ENCODE results near the gene SMIM27. TPM values are rescaled to one million over a fixed set of nuclear protein-coding genes. Genes with fewer than 3 reads are reported as not detected.
A peak's percentile ranks its signal among the peaks of the same experiment; 100 is the strongest.

SMIM27 gene
- total RNA-seq, 1 experiment from 2014 or later = 13.6 TPM

DNA sequence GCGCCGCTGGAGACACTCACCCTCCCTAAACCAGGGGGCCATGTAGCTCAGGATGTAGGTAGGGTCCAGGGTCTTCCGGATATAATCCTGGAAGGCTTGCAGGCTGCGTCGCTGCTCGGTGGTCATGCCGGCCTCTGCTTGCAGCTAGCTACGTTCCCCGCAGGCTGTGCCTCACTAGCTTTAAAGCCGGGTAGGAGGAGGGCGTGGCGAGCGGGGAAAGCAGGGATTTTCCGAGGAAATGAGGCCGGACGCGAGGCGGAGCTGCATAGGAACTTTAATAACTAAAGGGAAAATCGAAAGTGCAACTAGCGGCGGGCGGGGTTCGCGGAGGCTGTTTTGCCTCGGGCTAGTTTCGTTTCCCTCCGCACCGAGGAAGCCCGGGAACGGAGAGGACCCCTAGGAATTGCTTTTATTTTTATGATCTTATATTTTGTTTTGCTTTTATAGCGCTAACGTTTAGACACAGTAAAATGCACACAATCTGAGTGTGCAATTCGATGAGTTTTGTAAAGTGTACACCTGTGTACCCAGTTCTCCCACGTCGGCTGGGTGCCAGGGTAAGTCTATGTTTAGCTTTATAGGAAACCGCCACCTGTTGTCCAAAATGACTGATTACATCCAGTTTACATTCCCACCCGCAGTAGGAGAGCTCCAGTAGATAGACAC lies 26.0 kb upstream of the SMIM27 start, which contains the start of gene RIGI:
TSS of gene RIGI (minus strand) at position 156 of the 666 bp plus-strand sequence. CDS start at position 126, 30 bp downstream.
- ATAC-seq (peak; percentile 84), DNase-seq (ENCODE audit: low spot score) (peak; percentile 83)
- H3K4me1 Mint-ChIP-seq = peaks cover 14% of the 10 kb centered on the region
- H3K4me3 Mint-ChIP-seq = peak within 1 kb of the TSS; percentile 82
- no peaks in the 10 kb centered on the region for H3K27me3 Mint-ChIP-seq (ENCODE audit: low read depth)
- ChIA-PET POLR2A (interaction anchor here (0.6 to 4.2 kb wide), 6 partner anchors 10 to 141 kb away, joined by 3 to 36 read pairs (median 4); partner anchors contain the start of genes ACO1, SMIM27 and TOPORS), CTCF (interaction anchor here (0.6 to 3.9 kb wide), 37 partner anchors 9 to 529 kb away, joined by 3 to 94 read pairs (median 4); partner anchors contain the start of genes ACO1, SMIM27 and TOPORS)
- TF ChIP-seq ZNF232 (CRISPR knock-in tag; IDR thresholded peaks at IDR 0.05) = 0 out of 2 replicates have a peak, but pooled peaks have one; percentile 11
- 0 out of 2 replicates have a peak, but pooled peaks have one; percentile 43 for TF ChIP-seq CREM (CRISPR knock-in tag; IDR thresholded peaks at IDR 0.05)
- TF ChIP-seq ETV6 (CRISPR knock-in tag; IDR thresholded peaks at IDR 0.05) = peak; percentile 49; the same call in 1 of the 2 replicates
- TF ChIP-seq MXD4 (CRISPR knock-in tag; IDR thresholded peaks at IDR 0.05; ENCODE audit: borderline replicate concordance) = no peak
- TF ChIP-seq MAX (CRISPR knock-in tag; IDR thresholded peaks at IDR 0.05) = peak; percentile 23; the same call in 1 of the 2 replicates
- TF ChIP-seq, protein P1, sequence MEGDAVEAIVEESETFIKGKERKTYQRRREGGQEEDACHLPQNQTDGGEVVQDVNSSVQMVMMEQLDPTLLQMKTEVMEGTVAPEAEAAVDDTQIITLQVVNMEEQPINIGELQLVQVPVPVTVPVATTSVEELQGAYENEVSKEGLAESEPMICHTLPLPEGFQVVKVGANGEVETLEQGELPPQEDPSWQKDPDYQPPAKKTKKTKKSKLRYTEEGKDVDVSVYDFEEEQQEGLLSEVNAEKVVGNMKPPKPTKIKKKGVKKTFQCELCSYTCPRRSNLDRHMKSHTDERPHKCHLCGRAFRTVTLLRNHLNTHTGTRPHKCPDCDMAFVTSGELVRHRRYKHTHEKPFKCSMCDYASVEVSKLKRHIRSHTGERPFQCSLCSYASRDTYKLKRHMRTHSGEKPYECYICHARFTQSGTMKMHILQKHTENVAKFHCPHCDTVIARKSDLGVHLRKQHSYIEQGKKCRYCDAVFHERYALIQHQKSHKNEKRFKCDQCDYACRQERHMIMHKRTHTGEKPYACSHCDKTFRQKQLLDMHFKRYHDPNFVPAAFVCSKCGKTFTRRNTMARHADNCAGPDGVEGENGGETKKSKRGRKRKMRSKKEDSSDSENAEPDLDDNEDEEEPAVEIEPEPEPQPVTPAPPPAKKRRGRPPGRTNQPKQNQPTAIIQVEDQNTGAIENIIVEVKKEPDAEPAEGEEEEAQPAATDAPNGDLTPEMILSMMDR (IDR thresholded peaks at IDR 0.05) = peak; percentile 41; the same call in 1 of the 2 replicates
- TF ChIP-seq ATF1 (CRISPR knock-in tag; IDR thresholded peaks at IDR 0.05) = no peak
- TF ChIP-seq ZBTB21 (CRISPR knock-in tag; IDR thresholded peaks at IDR 0.05; ENCODE audit: borderline replicate concordance) = 0 out of 2 replicates have a peak, but pooled peaks have one; percentile 41
- TF ChIP-seq SMAD3 (CRISPR knock-in tag; IDR thresholded peaks at IDR 0.05; ENCODE audit: borderline replicate concordance) = 0 out of 2 replicates have a peak, but pooled peaks have one; percentile 29
- TF ChIP-seq, protein P2, sequence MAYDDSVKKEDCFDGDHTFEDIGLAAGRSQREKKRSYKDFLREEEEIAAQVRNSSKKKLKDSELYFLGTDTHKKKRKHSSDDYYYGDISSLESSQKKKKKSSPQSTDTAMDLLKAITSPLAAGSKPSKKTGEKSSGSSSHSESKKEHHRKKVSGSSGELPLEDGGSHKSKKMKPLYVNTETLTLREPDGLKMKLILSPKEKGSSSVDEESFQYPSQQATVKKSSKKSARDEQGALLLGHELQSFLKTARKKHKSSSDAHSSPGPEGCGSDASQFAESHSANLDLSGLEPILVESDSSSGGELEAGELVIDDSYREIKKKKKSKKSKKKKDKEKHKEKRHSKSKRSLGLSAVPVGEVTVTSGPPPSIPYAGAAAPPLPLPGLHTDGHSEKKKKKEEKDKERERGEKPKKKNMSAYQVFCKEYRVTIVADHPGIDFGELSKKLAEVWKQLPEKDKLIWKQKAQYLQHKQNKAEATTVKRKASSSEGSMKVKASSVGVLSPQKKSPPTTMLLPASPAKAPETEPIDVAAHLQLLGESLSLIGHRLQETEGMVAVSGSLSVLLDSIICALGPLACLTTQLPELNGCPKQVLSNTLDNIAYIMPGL (CRISPR knock-in tag; IDR thresholded peaks at IDR 0.05) = peak; percentile 66; the same call in 1 of the 2 replicates
- TF ChIP-seq ZNF219 (CRISPR knock-in tag; IDR thresholded peaks at IDR 0.05; ENCODE audit: borderline replicate concordance) = no peak
- peaks cover 31% of the 10 kb centered on the region for H3K9me3 Mint-ChIP-seq
- peak within 1 kb of the TSS; percentile 97 for H3K27ac Mint-ChIP-seq
- peaks cover 34% of the 10 kb centered on the region for H3K36me3 Mint-ChIP-seq

- peaks cover 29% of the 10 kb centered on the region for H3K9me3 Mint-ChIP-seq
- no peak for DNase-seq (ENCODE audit: low spot score)
- H3K4me1 Mint-ChIP-seq = peaks cover 14% of the 10 kb centered on the region
- no peak for TF ChIP-seq CREM (CRISPR knock-in tag; IDR thresholded peaks at IDR 0.05)
- TF ChIP-seq TCF7 (CRISPR knock-in tag; IDR thresholded peaks at IDR 0.05; ENCODE audit: low read depth) = no peak
- no peak for TF ChIP-seq TEAD1 (CRISPR knock-in tag; IDR thresholded peaks at IDR 0.05)
- TF ChIP-seq FOXP1 (CRISPR knock-in tag; IDR thresholded peaks at IDR 0.05; ENCODE audit: borderline replicate concordance) = no peak
- TF ChIP-seq GTF2I (CRISPR knock-in tag; conservative IDR thresholded peaks at IDR 0.05) = no peak
- TF ChIP-seq, protein P1 (IDR thresholded peaks at IDR 0.05) = no peak; the same call in 1 of the 2 replicates
- TF ChIP-seq, protein P3, sequence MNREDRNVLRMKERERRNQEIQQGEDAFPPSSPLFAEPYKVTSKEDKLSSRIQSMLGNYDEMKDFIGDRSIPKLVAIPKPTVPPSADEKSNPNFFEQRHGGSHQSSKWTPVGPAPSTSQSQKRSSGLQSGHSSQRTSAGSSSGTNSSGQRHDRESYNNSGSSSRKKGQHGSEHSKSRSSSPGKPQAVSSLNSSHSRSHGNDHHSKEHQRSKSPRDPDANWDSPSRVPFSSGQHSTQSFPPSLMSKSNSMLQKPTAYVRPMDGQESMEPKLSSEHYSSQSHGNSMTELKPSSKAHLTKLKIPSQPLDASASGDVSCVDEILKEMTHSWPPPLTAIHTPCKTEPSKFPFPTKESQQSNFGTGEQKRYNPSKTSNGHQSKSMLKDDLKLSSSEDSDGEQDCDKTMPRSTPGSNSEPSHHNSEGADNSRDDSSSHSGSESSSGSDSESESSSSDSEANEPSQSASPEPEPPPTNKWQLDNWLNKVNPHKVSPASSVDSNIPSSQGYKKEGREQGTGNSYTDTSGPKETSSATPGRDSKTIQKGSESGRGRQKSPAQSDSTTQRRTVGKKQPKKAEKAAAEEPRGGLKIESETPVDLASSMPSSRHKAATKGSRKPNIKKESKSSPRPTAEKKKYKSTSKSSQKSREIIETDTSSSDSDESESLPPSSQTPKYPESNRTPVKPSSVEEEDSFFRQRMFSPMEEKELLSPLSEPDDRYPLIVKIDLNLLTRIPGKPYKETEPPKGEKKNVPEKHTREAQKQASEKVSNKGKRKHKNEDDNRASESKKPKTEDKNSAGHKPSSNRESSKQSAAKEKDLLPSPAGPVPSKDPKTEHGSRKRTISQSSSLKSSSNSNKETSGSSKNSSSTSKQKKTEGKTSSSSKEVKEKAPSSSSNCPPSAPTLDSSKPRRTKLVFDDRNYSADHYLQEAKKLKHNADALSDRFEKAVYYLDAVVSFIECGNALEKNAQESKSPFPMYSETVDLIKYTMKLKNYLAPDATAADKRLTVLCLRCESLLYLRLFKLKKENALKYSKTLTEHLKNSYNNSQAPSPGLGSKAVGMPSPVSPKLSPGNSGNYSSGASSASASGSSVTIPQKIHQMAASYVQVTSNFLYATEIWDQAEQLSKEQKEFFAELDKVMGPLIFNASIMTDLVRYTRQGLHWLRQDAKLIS (CRISPR knock-in tag; IDR thresholded peaks at IDR 0.05; ENCODE audit: borderline replicate concordance) = no peak
- TF ChIP-seq ZNF263 (CRISPR knock-in tag; IDR thresholded peaks at IDR 0.05; ENCODE audit: low read depth) = no peak
- TF ChIP-seq, protein P4, sequence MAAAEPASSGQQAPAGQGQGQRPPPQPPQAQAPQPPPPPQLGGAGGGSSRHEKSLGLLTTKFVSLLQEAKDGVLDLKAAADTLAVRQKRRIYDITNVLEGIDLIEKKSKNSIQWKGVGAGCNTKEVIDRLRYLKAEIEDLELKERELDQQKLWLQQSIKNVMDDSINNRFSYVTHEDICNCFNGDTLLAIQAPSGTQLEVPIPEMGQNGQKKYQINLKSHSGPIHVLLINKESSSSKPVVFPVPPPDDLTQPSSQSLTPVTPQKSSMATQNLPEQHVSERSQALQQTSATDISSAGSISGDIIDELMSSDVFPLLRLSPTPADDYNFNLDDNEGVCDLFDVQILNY (CRISPR knock-in tag; IDR thresholded peaks at IDR 0.05) = no peak
- peak overlapping the region; percentile 97; the same call in 1 of the 2 replicates for H3K27ac Mint-ChIP-seq
- no peak for ATAC-seq
- H3K4me3 Mint-ChIP-seq = peak overlapping the region; percentile 82
- POLR2A ChIA-PET = interaction anchor here (0.6 to 4.2 kb wide), 6 partner anchors 10 to 142 kb away, joined by 3 to 36 read pairs (median 4); partner anchors contain the start of genes ACO1, SMIM27 and TOPORS
- H3K36me3 Mint-ChIP-seq = peaks cover 29% of the 10 kb centered on the region
- CTCF ChIA-PET = interaction anchor here (0.6 to 3.9 kb wide), 36 partner anchors 9 to 825 kb away, joined by 3 to 94 read pairs (median 4); partner anchors contain the start of genes ACO1, SMIM27 and TOPORS
- H3K27me3 Mint-ChIP-seq (ENCODE audit: low read depth) = no peaks in the 10 kb centered on the region
These were observed 25.4 kb upstream of the SMIM27 start for GRCh38 chr9:32526707-32527048.

Data from WTC11 (cell line).